GM19328 (cell line): ENCODE data around the gene TNIP2.
"Not testable (repeated sequence)": the region's sequence is repeated elsewhere in the genome, so short reads cannot be mapped to it uniquely, and the experiment has no call there.

Source experiments
- ATAC-seq: cut with Tn5 transposase; IDR thresholded peaks from one replicate; pipeline ENCODE4 v1.9.1; 2021; ENCODE audit warnings: mild to moderate bottlenecking, moderate library complexity; ENCODE audit not compliant: unreplicated experiment

The TNIP2 gene

GRCh38 chr4:2745981-2746806 lies 9.9 kb downstream of the TNIP2 start:
- peak; percentile 79 for ATAC-seq

DNA sequence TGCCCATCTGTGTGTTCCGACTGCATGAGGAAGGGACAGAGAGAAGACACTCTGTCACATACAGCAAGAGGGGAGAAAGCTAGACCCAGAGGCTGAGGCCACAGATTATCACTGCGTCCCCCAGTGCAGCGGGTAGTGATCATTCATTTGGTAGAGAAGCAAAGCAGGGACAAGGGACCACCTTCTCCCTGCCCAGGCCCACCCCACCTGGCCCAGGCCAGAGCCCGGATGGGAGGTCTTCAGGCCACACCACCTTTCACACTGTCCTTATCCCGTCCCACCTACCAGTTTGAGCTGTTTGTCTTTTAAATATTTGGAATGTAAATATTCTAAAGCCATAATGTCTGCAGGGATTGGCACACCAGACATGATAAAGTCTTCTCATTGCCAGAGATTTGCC lies 10.6 kb downstream of the TNIP2 start:
- no peak for ATAC-seq

DNA sequence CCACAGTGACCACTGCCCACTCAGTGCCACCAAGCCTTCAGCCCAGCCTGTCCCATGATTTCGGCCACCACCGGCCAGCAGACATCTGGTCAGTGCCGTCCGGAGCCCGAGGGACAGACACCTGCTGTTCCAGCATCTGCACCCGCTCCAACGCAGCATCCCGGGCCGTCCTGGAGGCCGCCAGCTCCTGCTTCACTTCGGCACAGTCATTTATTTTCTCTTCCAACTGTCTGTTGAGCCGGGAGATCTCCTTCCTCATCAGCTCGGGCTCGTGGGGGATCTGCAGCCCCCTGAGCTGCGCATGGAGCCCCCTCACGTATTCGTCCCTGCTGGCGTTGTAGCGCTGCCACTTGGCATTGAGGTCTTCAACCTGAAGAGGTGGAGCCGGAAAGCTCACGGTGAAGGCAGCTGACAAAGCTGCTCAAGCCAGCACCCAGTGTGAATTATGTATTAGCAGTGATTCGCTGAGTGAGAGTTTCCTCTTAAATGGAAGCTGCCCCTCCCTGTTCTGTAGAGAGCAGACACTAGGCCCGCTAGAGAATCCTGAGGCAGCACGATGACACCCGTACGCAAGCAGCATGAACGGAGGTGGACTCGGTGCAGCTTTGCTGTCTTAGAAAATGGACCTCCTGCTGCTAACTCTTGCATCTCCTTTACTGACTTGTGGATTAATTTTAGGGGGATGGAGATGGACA lies 11.4 kb downstream of the TNIP2 start:
- no peak for ATAC-seq

GRCh38 chr4:2743518-2744445 lies 12.4 kb downstream of the TNIP2 start:
- no peak for ATAC-seq

DNA sequence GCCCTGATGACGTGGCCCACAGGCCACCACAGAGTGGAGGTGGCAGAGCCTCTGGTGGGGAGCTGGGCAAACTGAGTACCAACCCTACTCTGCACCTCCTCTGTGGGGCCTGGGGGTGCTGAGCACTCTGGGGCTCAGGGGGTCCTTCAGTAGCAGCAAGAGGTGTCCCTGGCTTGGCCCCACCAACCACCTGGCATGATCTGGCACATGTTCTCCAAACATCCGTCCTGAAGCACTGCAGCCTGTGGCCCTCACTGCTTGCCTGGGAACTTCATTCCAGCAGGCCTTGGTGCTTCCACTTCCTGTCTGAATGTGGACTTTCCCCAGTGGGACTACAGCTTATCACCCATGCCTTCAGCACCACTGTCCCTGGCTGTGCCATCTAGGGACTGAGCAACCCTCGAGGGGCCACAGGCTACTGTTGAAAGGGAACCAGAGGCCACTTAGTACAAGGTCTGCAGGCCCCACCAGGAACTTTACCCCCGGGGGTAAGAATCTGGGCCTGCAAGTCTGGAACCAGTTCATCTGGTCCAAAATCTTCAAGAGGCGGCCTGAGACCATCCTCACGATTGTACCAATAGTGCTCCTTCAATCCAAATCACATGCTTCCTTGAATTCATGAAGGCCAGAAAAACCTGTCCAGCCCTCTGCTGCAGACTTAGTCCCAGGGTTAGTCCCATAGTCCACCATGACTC lies 13.2 kb downstream of the TNIP2 start:
- ATAC-seq, result no peak

DNA sequence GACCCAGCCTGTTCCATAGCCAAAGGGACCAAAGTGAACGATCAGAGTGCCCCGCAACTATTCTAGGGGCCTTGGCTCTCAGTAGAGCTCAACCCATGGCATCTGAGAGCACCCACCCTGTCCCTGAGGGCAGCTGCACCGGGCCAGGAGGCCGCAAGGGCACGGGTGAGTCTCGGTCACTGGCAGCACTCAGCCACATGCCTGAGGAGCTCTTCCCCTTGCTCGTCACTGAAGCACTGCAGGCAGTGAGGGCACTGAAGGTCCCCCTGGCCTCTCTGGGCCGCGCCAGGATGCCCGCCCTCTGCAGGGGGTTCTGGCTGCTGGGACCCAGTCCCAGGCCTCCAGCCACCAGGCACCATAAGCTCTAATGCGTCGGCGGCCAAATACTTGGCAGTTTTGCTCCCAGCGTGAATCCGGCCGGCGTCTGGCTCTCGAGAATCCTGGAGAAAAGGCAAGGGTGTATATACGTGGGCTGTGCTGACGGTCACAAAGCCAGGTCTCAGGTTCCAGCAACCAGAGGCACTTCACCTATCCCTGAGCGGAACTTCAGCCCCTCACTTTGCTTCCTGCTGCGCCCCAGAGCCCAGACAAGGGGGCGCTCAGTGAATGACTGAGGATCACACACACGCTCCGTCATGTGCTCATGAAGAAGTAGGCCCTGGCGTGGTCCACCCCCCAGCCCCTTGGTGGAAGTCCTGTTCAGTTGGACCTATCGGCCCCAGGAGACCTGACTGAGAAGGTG lies 13.9 kb downstream of the TNIP2 start:
- no peak for ATAC-seq

- no peak for ATAC-seq
These were observed 14.5 kb downstream of the TNIP2 start for GRCh38 chr4:2741626-2742025.

GRCh38 chr4:2738296-2738695 lies 17.8 kb downstream of the TNIP2 start:
- ATAC-seq, result not testable (repeated sequence)

- ATAC-seq, result no peak
These were observed 20.3 kb downstream of the TNIP2 start for GRCh38 chr4:2735869-2736268.

- ATAC-seq, result no peak
These were observed 21.5 kb downstream of the TNIP2 start for GRCh38 chr4:2734612-2735011.

- no peak for ATAC-seq
These were observed 22.1 kb downstream of the TNIP2 start for GRCh38 chr4:2733844-2734574.

DNA sequence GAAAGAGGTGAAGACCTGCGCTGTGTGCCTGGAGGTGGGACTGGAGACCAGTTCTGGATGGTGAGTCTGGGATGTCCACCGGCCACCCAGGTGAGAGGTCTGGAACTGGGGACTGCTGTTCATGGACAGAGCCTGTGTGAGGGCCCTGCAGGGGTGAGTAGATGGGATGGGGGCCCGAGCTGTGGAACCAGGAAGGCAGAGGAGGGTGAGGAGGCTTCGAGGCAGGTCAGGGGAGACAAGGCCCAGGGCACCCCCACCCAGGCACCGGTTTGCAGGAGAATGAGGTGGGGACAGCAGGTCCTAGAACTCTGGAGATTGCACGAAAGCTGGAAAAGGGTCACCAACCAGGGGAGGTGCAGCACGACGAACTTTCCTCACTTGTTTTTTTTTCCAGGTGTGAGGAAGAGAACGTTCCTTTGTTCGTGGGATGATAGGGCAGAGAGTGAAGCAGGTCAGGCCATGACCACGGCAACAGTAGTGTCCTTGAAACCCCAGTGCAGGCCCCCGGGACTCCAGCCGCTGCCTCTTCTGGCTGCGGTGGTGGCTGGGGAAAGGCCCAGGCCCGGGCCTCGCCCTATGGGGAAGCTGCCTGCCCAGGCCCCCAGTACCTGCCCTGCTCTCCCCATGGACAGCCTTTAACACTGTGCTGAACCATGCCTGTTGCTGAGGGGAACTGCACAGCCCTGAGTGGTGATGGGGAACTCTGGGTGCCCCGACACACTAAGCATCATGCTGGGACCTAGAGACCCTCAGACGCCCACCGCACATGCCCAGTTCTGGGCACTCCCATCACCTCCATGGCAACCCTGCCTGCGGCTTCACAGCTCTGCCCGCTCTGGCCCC lies 22.9 kb downstream of the TNIP2 start:
- ATAC-seq, result no peak

GRCh38 chr4:2732526-2732925 lies 23.6 kb downstream of the TNIP2 start:
- ATAC-seq, result no peak

DNA sequence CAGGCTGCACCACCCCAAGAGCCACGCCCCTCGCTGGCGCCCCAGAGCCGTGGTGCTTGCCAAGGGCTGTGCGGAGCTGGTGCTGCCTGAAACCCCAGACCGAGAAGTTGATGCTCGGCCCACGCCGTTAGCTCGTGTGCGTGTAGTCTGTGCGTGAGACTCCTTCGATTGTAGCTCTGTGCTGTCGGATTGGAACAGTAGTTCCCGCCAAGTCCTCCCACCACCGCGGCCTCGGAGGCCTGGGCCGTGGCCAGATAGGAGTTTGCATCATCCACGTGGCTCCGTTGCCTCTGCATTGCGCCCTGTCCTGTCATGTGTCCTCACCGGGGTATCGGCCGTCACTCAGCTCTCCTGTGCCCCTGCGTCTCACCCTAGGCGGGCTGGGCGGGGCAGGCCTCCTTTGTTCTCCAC lies 24.2 kb downstream of the TNIP2 start:
- ATAC-seq, result no peak

DNA sequence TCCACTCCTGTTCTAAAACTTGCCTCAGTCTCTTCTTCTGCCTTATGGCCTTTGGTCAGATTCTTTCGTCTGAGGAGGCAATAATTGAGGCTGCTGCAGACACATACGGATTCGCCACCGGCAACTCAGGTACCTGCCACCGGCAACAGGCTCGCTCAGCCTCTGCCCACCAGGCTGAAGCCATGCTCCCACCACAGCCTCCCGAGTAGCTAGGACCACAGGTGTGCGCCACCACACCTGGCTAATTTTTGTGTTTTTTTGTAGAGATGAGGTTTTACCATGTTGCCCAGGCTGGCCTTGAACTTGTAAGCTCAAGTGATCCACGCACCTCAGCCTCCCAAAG lies 26.6 kb downstream of the TNIP2 start:
- ATAC-seq, result no peak

DNA sequence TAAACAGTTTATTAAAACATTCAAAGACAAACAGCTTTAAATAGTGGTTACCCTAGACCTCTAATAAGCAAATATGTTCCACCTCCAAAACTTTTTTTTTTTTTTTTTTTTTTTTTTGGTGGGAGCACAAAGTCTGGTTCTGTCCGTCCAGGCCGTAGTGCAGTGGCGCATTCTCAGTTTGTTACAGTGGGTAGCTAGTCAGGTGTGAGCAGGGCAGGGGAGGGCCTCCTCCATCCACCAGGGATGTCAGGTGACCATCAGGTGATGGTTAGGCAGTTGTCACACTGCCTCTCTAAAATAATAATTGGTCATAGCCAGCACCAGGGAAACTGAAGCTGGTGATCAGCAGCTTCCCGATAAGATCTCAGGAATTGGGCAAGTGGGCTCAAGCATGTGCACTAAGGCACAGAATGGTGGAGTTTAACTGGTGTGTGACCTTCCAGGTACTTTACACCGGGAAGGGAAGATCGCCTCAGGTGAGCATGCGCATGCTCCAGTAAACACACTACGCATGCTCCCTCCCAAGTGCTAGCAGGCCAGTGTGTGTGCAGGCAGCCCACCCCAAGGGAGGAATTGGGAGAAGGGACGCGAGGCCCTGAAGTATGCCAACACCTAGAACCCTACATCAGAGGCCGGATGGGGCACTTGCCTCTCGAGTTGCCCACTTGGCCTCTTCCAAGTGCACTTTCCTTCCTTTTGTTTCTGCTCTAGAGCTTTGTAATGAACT lies 27.2 kb downstream of the TNIP2 start:
- ATAC-seq, result no peak

DNA sequence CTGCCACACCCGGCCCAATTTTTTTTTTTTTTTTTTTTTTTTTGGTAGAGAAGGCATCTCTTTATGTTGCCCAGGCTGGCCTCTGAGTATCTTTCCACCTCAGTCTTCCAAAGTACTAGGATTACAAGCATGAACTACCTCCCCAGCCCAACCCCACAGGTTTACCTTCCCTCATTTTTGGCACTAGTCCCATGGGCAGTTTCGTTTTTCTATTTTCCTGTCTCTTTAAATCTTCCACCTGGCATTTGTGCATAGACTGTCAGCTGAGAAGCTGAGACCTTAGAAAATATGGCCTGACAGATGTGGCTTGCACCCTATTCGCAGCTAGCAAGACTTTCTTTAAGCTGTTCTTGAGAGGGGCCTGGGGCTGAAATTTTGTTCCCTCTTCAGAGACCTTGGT lies 27.9 kb downstream of the TNIP2 start:
- no peak for ATAC-seq

GRCh38 chr4:2726881-2727280 lies 29.3 kb downstream of the TNIP2 start:
- ATAC-seq, result not testable (repeated sequence)
